GM18502 (cell line): Measurements from ENCODE around the gene HERPUD2.
"Not testable (repeated sequence)": the region's sequence is repeated elsewhere in the genome, so short reads cannot be mapped to it uniquely, and the experiment has no call there.

Experiments used
- ATAC-seq: cut with Tn5 transposase; IDR thresholded peaks from one replicate; pipeline ENCODE4 v1.9.1; 2021; ENCODE audit warnings: mild to moderate bottlenecking; ENCODE audit not compliant: unreplicated experiment, poor library complexity

Gene HERPUD2

DNA sequence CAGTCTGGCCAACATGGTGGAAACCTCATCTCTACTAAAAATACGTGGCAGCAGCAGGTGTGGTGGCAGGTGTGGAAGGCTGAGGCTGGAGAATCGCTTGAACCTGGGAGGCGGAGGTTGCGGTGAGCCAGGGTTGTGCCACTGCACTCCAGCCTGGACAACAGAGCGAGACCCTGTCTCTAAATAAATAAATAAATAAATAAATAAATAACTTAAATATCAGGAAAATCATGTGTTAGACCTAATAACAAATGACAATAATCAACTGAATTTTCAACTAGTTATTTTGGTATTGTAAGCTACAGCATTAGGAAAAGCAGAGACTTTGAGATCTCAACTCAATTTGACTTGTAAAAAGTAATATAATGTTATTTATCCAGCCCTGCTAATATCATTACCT, 9.2 kb downstream of the HERPUD2 start:
- ATAC-seq = no peak

GRCh38 chr7:35681231-35682029, 13.5 kb downstream of the HERPUD2 start:
- peak; percentile 71 for ATAC-seq

DNA sequence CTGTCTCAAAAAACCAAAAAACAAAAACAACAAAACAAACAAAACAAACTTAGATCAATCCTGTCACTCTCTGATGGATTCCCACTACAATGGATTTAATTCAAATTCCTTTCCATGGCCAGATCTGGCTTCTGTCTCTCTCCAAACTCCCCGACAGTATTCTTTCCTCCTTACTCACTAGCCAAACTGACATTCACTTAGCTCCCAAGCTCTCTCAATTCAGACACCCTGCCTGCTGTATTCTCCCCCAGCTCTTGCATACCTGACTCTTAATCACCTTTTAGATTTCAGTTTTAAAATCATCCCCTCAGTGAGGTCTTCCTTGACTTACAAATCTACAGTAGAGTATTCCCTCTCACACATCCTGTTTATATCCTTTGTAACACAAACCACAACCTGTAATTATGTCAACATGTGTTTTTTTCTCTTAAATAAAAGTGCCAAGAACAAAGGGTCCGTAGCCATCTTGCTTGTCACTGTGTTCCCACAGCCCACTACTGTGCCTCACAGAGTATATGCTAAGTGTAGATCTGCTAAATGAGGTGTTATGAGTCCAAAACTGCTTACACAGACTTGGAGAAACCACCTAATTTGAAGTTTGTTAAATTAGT, 14.4 kb downstream of the HERPUD2 start:
- ATAC-seq = no peak

DNA sequence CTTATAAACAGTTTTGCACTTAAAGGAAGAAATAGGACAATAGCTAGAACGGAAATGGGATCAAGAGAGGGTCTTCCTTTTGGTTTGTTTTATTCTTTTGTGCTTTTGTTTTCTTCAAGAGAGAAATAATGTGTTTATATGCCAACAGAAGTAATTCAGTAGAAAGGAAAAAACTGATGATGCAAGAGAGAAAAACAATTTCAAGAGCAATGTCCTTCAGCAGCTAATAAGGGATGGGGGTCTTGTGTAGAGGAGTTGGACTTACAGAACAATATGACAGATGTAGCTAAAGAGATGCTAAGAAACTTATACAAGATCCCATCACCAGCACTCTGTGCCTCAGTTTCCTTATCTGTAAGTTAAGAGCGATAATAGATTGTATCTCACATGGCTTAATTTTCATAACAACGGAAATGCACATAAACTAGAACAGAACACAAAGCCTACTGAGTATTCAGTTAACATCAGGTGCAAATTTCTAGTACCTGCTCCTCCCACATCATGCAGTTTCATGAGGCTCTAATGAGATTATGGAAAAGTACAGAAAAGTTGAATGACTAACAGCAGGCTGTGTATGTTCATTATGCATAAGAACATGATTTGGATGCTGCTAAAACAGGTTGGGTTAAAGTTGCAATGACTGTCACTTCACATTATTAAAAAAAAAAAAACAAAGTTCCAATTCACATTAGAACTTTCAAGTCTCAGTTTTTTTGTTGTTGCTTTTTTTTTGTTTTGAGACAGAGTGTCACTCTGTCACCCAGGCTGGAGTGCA, 17.2 kb downstream of the HERPUD2 start:
- ATAC-seq = no peak

- ATAC-seq = no peak
Observed at GRCh38 chr7:35676211-35676610, 18.7 kb downstream of the HERPUD2 start.

GRCh38 chr7:35670856-35671569, 23.9 kb downstream of the HERPUD2 start:
- no peak for ATAC-seq

GRCh38 chr7:35660411-35660810, 34.5 kb downstream of the HERPUD2 start:
- not testable (repeated sequence) for ATAC-seq

DNA sequence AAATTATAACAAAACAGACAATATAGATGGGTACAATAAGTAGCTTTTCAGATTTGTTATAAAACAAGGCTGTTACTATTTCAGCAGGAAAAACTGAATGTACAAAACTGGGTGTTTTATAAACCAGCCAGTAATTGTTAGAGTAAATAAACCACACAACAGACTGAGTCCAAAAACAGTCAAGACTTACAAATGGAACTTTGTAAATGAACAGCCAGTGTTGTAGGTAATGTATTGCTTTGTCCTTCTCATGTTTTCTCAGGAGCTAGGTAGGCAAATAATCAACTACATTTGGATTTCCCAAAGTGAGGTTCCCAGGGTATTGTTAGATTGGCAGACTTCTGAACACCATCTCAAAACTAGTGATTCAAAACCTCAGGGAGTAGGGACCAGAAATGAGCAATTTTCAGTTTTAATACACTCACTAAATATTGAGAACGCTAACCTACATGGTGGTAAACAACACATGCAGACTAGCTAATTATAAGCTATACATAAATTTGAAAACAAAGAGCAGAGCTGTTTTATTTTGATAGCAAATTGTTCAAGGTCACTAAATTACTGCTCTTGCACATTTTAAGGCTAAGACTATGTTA, 36.2 kb downstream of the HERPUD2 start:
- no peak for ATAC-seq

DNA sequence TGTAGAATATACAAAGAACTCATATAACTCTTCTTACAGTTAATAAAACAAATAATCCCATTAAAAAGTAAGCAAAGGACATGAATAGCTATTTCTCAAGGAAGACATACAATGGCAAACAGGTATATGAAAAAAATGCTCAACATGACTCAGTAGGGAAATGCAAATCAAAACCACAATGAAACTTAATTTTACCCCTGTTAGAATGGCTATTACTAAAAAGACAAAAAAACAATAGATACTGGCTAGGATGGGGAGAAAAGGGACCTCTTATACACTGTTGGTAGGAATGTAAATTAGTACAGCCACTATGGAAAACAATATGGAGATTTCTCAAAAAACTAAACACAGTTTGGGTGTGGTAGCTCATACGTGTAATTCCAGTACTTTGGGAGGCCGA, 37.8 kb downstream of the HERPUD2 start:
- peak; percentile 69 for ATAC-seq

GRCh38 chr7:35654558-35654957, 40.4 kb downstream of the HERPUD2 start:
- ATAC-seq = not testable (repeated sequence)

DNA sequence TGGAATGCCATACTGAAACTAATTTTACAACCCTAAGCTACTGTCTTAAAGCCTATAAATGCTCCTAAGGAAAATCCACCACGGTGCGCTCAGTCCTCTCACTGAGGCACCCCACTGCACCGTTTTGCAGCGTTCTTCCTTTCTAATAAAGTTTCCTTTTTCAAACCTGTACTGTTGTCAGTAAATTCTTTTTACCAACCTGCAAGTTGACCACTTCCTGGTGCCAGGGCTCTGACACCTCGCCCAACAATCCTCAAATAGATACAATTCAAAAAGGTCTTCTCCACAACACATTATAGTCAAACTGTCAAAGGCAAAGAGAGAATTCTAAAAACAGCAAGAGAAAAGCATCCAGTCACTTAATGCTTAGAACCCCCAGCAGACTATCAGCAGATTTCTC, 42.8 kb downstream of the HERPUD2 start:
- no peak for ATAC-seq

GRCh38 chr7:35650751-35651150, 44.2 kb downstream of the HERPUD2 start:
- no peak for ATAC-seq

DNA sequence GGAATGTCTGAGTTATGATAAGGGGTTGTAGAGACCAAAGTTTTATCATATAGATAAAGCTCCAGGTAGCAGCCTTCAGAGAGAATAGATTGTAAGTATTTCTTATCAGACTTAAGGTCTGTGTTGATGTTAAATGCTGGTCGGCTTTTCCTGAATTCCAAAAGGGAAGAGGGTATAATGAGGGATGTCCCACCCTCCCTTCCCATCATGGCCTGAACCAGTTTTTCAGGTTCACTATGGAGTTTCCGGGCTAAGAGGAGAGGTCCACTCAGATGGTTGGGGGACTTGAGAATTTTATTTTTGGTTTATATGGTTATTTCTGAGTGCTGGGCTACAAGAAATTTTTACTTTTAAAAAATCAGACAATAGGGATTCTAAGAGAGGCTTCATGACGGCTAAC, 45.2 kb downstream of the HERPUD2 start:
- ATAC-seq = no peak

DNA sequence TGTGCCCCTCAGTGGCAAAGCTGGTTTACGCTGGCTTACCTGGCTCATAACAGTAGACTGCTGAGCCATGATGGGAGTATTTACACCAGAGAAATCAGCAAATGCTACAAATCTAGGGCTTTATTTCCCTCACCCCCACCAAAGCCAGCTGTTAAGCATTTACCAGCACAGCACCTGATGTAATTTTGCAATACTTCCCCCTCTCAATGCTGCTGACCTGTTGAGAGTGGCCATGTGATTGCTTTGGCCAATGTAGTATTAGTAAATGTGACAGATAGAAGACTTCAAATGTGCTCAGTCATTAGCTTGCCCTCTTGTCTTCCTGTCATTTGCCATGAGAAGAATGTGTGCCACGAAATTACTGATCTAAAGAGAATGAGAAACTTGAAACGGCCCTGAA, 46.6 kb downstream of the HERPUD2 start:
- ATAC-seq = no peak

- ATAC-seq = peak; percentile 48
Observed at GRCh38 chr7:35647171-35647574, 47.8 kb downstream of the HERPUD2 start.

DNA sequence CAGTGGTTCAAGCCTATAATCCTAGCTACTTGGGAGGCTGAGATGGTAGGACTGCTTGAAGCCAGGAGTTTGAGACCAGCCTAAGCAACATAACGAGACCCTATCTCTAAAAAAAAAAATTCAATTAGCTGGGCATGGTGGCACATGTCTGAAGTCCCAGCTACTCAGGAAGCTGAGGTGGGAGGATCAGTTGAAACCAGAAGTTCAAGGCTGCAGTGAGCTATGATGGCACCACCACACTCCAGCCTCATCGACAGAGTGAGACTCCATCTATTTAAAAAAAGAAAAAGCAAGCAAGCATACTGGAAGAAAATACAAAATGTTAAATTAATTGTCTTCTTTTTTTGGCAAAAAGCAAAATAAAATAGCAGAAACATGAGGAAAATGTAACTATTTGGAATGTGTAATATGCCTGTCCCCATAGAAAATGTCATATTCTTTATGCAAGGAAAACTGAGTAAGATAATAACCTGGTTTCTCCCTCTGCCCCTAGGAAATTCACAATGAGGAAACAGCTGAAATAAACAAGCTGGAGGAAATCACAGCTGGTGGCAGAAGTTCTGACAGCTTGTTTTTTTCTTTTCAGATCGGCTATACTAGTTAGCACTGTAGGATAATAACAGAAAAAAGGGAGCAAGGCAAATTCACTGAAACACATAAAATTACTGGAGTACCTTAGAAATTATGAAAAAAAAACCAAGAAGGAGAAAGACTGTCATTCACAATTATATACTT, 48.5 kb downstream of the HERPUD2 start:
- no peak for ATAC-seq

DNA sequence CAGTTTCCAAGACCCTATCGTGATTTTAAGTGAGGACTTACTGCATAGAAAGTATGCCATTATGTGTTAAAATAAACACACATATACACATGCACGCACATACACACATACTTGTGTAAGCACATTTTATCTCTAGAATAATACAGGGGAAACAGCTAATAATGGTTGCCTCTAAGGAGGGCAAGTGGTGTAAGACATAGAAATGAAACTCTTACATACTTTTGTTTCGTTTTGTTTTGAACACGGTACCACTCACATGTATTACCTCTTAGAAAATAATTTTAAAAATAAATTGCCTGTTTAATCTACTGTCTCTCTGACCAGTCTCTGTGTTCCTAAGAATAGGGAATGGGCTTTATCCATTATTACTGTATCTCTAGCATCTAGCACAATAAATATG, 49.2 kb downstream of the HERPUD2 start:
- no peak for ATAC-seq

DNA sequence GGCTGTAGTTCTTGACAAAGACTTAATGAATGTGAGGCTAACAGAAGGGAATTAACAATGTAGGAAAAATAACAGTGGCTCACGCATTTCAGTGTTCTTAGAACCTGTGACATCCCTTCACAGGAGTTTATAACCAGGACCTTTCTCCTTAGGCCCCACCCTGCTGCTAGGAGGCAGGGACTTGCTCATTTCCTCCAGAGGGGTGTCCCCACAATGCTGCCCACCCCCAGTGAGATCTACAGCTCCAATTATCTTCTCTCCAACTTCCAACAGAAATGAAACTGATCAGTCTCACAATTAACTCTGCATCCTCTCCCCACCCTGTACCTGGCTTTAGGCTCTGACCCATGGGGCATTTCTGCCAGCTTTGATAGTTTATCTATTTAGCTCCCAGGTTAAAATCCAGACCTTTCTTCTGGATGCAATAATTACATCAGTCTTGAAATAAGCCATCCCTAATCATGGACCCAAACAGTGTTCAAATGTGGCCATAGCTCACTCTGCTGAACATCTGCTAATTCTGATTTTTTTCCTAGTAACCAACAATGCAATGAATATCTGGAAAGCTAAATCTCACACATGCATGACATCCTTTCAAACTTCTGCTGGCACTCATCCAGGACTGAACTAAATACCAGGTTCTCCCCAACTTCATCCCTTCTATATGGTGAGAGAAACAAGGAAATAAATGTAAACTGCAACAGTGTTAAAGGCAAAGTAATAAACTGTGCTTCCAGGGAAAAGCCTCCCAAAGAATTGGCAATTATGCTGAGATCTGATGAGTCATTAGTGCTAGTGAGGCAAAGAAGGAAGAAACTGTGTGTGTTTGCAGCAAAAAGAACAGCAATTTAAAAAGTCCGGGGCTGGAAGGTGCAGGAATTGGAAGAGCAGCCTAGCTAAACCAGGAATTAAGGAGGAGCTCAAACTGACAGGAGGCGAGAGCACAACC, 64.6 kb downstream of the HERPUD2 start:
- ATAC-seq = no peak
